ENCODE data around the gene SOST. TPM values are rescaled to one million over a fixed set of nuclear protein-coding genes. Genes with fewer than 3 reads are reported as not detected.

The SOST gene
- total RNA-seq (not detected), polyA plus RNA-seq (not detected)

GRCh38 chr17:43758497-43759174 is at the start of gene SOST:
Gene SOST (minus strand): TSS chr17:43758791. CDS start chr17:43758741, 50 bp downstream.
- Histone ChIP-seq H3K36me3 (ENCODE audit: insufficient read depth, low read length) (no peaks in the 10 kb centered on the region), H3K27ac (ENCODE audit: low read depth, low read length) (no peak within 1 kb of the TSS), H3K4me1 (ENCODE audit: insufficient read depth, low read length) (no peaks in the 10 kb centered on the region), H3K9me3 (ENCODE audit: control insufficient read depth in 1 of 2, low read length in 2 of 2) (no peaks in the 10 kb centered on the region), H3K27me3 (ENCODE audit: insufficient read depth, low read length) (no peaks in the 10 kb centered on the region), H3K4me3 (ENCODE audit: low read length in 2 of 2) (no peak within 1 kb of the TSS)
- intact Hi-C loops (cut with micrococcal nuclease), result no loop called here
- peak within 1 kb of the TSS in 1 of 8 donors; percentile 23 for H3K4me3 Mint-ChIP-seq
- ChIA-PET CTCF (ENCODE audit: partially characterized antibody) (interaction anchor here (1.1 to 16.4 kb wide), 7 partner anchors 14 to 185 kb away, joined by 3 to 625 read pairs (median 5); no protein-coding TSS in a partner anchor), POLR2A (ENCODE audit: partially characterized antibody) (no interaction called here)
- no peaks in the 10 kb centered on the region for H3K9me3 Mint-ChIP-seq
- peak within 1 kb of the TSS in 1 of 7 donors; percentile 29 for H3K27ac Mint-ChIP-seq
- DNase-seq, result no peak
- peaks cover 0 to 6% (median 4%) of the 10 kb centered on the region in 4 donors for H3K4me1 Mint-ChIP-seq
- peaks cover 18% of the 10 kb centered on the region in 2 donors for H3K27me3 Mint-ChIP-seq
- no peaks in the 10 kb centered on the region for H3K36me3 Mint-ChIP-seq

GRCh38 chr17:43808076-43808475 is 49.5 kb upstream of the SOST start:
- H3K4me3 Mint-ChIP-seq, result no peak overlapping the region
- no peaks in the 10 kb centered on the region for H3K36me3 ChIP-seq (ENCODE audit: insufficient read depth, low read length)
- H3K4me3 ChIP-seq (ENCODE audit: low read length in 2 of 2), result no peak overlapping the region
- intact Hi-C loops (cut with micrococcal nuclease), result no loop called here
- H3K4me1 Mint-ChIP-seq, result no peaks in the 10 kb centered on the region
- H3K9me3 Mint-ChIP-seq, result no peaks in the 10 kb centered on the region
- H3K27ac Mint-ChIP-seq, result no peak overlapping the region
- no peak for DNase-seq
- ChIA-PET CTCF (ENCODE audit: partially characterized antibody) (interaction anchor here (1.2 kb wide), 1 partner anchor 10 kb away, joined by 3 read pairs; no protein-coding TSS in a partner anchor), POLR2A (ENCODE audit: partially characterized antibody) (no interaction called here)
- H3K9me3 ChIP-seq (ENCODE audit: control insufficient read depth in 1 of 2, low read length in 2 of 2), result no peaks in the 10 kb centered on the region
- H3K27ac ChIP-seq (ENCODE audit: low read depth, low read length), result no peak overlapping the region
- H3K27me3 Mint-ChIP-seq, result peaks cover 10 to 14% of the 10 kb centered on the region in 2 donors
- H3K4me1 ChIP-seq (ENCODE audit: insufficient read depth, low read length), result no peaks in the 10 kb centered on the region
- no peaks in the 10 kb centered on the region for H3K27me3 ChIP-seq (ENCODE audit: insufficient read depth, low read length)
- H3K36me3 Mint-ChIP-seq, result no peaks in the 10 kb centered on the region

- no peak for DNase-seq
- Mint-ChIP-seq H3K36me3 (no peaks in the 10 kb centered on the region), H3K27me3 (peaks cover 12 to 22% of the 10 kb centered on the region in 2 donors)
Observed at GRCh38 chr17:43805117-43805516, 46.5 kb upstream of the SOST start.

GRCh38 chr17:43803758-43804157 is 45.2 kb upstream of the SOST start:
- peaks cover 15 to 22% of the 10 kb centered on the region in 2 donors for H3K27me3 Mint-ChIP-seq
- H3K36me3 ChIP-seq (ENCODE audit: insufficient read depth, low read length), result no peaks in the 10 kb centered on the region
- H3K4me3 ChIP-seq (ENCODE audit: low read length in 2 of 2), result no peak overlapping the region
- no peaks in the 10 kb centered on the region for H3K9me3 ChIP-seq (ENCODE audit: control insufficient read depth in 1 of 2, low read length in 2 of 2)
- H3K27ac Mint-ChIP-seq, result peak overlapping the region in 1 of 7 donors; percentile 12
- no peaks in the 10 kb centered on the region for H3K36me3 Mint-ChIP-seq
- H3K4me3 Mint-ChIP-seq, result no peak overlapping the region
- no peaks in the 10 kb centered on the region for H3K27me3 ChIP-seq (ENCODE audit: insufficient read depth, low read length)
- H3K4me1 Mint-ChIP-seq, result no peaks in the 10 kb centered on the region
- intact Hi-C loops (cut with micrococcal nuclease), result no loop called here
- ChIA-PET CTCF (ENCODE audit: partially characterized antibody) (no interaction called here), POLR2A (ENCODE audit: partially characterized antibody) (no interaction called here)
- no peak for DNase-seq
- no peaks in the 10 kb centered on the region for H3K4me1 ChIP-seq (ENCODE audit: insufficient read depth, low read length)
- no peak overlapping the region for H3K27ac ChIP-seq (ENCODE audit: low read depth, low read length)
- no peaks in the 10 kb centered on the region for H3K9me3 Mint-ChIP-seq

More at GRCh38 chr17:43805117-43805516, 46.5 kb upstream of the SOST start:
- ChIA-PET POLR2A (ENCODE audit: partially characterized antibody) (no interaction called here), CTCF (ENCODE audit: partially characterized antibody) (interaction anchor here (0.6 kb wide), 1 partner anchor 105 kb away, joined by 3 read pairs; no protein-coding TSS in a partner anchor)
- H3K9me3 Mint-ChIP-seq, result no peaks in the 10 kb centered on the region
- Histone ChIP-seq H3K27ac (ENCODE audit: low read depth, low read length) (no peak overlapping the region), H3K27me3 (ENCODE audit: insufficient read depth, low read length) (no peaks in the 10 kb centered on the region), H3K4me3 (ENCODE audit: low read length in 2 of 2) (no peak overlapping the region), H3K9me3 (ENCODE audit: control insufficient read depth in 1 of 2, low read length in 2 of 2) (no peaks in the 10 kb centered on the region), H3K4me1 (ENCODE audit: insufficient read depth, low read length) (no peaks in the 10 kb centered on the region), H3K36me3 (ENCODE audit: insufficient read depth, low read length) (no peaks in the 10 kb centered on the region)
- H3K4me3 Mint-ChIP-seq, result no peak overlapping the region
- intact Hi-C loops (cut with micrococcal nuclease), result no loop called here
- no peak overlapping the region for H3K27ac Mint-ChIP-seq
- H3K4me1 Mint-ChIP-seq, result no peaks in the 10 kb centered on the region

- Mint-ChIP-seq H3K27ac (peak overlapping the region in 1 of 7 donors; percentile 31), H3K27me3 (peaks cover 20 to 26% of the 10 kb centered on the region in 2 donors), H3K36me3 (no peaks in the 10 kb centered on the region), H3K4me1 (no peaks in the 10 kb centered on the region), H3K9me3 (no peaks in the 10 kb centered on the region), H3K4me3 (no peak overlapping the region)
- CTCF ChIA-PET (ENCODE audit: partially characterized antibody), result no interaction called here
- Histone ChIP-seq H3K36me3 (ENCODE audit: insufficient read depth, low read length) (no peaks in the 10 kb centered on the region), H3K4me3 (ENCODE audit: low read length in 2 of 2) (no peak overlapping the region), H3K27ac (ENCODE audit: low read depth, low read length) (no peak overlapping the region), H3K4me1 (ENCODE audit: insufficient read depth, low read length) (no peaks in the 10 kb centered on the region), H3K27me3 (ENCODE audit: insufficient read depth, low read length) (no peaks in the 10 kb centered on the region), H3K9me3 (ENCODE audit: control insufficient read depth in 1 of 2, low read length in 2 of 2) (no peaks in the 10 kb centered on the region)
- intact Hi-C loops (cut with micrococcal nuclease), result no loop called here
- no peak for DNase-seq
- POLR2A ChIA-PET (ENCODE audit: partially characterized antibody), result no interaction called here
Observed at GRCh38 chr17:43801844-43802243, 43.3 kb upstream of the SOST start.

- Mint-ChIP-seq H3K27ac (no peak overlapping the region), H3K36me3 (no peaks in the 10 kb centered on the region)
- CTCF ChIA-PET (ENCODE audit: partially characterized antibody), result no interaction called here
Observed at GRCh38 chr17:43800736-43801135, 42.1 kb upstream of the SOST start.

GRCh38 chr17:43799047-43799446 is 40.5 kb upstream of the SOST start:
- no peaks in the 10 kb centered on the region for H3K4me1 Mint-ChIP-seq
- ChIA-PET CTCF (ENCODE audit: partially characterized antibody) (no interaction called here), POLR2A (ENCODE audit: partially characterized antibody) (interaction anchor here (0.6 kb wide), 1 partner anchor 620 kb away, joined by 3 read pairs; no protein-coding TSS in a partner anchor)
- H3K4me3 ChIP-seq (ENCODE audit: low read length in 2 of 2), result no peak overlapping the region
- intact Hi-C loops (cut with micrococcal nuclease), result no loop called here
- no peaks in the 10 kb centered on the region for H3K9me3 ChIP-seq (ENCODE audit: control insufficient read depth in 1 of 2, low read length in 2 of 2)
- H3K36me3 ChIP-seq (ENCODE audit: insufficient read depth, low read length), result no peaks in the 10 kb centered on the region
- no peak overlapping the region for H3K4me3 Mint-ChIP-seq
- no peaks in the 10 kb centered on the region for H3K9me3 Mint-ChIP-seq
- H3K27ac Mint-ChIP-seq, result no peak overlapping the region
- no peaks in the 10 kb centered on the region for H3K4me1 ChIP-seq (ENCODE audit: insufficient read depth, low read length)
- H3K36me3 Mint-ChIP-seq, result no peaks in the 10 kb centered on the region
- no peaks in the 10 kb centered on the region for H3K27me3 ChIP-seq (ENCODE audit: insufficient read depth, low read length)
- no peak overlapping the region for H3K27ac ChIP-seq (ENCODE audit: low read depth, low read length)
- no peak for DNase-seq
- peaks cover 19 to 23% of the 10 kb centered on the region in 2 donors for H3K27me3 Mint-ChIP-seq

More at GRCh38 chr17:43800736-43801135, 42.1 kb upstream of the SOST start:
- POLR2A ChIA-PET (ENCODE audit: partially characterized antibody), result no interaction called here
- Histone ChIP-seq H3K4me1 (ENCODE audit: insufficient read depth, low read length) (no peaks in the 10 kb centered on the region), H3K27ac (ENCODE audit: low read depth, low read length) (no peak overlapping the region), H3K36me3 (ENCODE audit: insufficient read depth, low read length) (no peaks in the 10 kb centered on the region), H3K9me3 (ENCODE audit: control insufficient read depth in 1 of 2, low read length in 2 of 2) (no peaks in the 10 kb centered on the region), H3K4me3 (ENCODE audit: low read length in 2 of 2) (no peak overlapping the region), H3K27me3 (ENCODE audit: insufficient read depth, low read length) (no peaks in the 10 kb centered on the region)
- peaks cover 21 to 25% of the 10 kb centered on the region in 2 donors for H3K27me3 Mint-ChIP-seq
- DNase-seq, result no peak
- no peaks in the 10 kb centered on the region for H3K4me1 Mint-ChIP-seq
- intact Hi-C loops (cut with micrococcal nuclease), result no loop called here
- H3K4me3 Mint-ChIP-seq, result no peak overlapping the region
- H3K9me3 Mint-ChIP-seq, result no peaks in the 10 kb centered on the region
